ENCODE results near the gene TYMP.

Gene TYMP

DNA sequence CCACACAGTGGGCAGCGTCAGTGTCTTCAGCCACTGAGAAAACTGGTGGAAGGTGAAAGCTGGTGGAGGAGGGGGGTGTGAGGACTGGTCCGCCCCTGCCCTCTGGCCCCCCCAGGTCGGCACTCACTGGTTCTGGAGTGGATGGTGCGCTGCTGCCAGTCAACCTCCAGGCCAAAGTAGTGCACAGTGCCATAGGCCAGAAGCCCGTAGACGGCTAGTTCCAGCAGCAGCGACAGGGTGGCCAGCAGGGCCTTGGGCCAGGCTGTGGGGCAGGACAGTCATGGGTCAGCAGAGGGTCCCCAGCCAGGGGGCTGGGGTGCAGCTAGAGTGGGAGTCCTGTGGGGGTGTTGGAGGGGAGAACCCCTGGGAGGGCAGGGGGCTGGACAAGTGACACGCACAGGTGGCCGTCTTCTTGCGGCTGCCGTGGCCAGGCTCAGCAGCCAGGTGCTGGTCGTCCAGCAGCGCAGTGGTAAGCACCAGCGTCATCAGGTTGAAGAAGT lies 24.5 kb downstream of the TYMP start:
- DNase-seq (ENCODE audit: low read depth) = no peak

DNA sequence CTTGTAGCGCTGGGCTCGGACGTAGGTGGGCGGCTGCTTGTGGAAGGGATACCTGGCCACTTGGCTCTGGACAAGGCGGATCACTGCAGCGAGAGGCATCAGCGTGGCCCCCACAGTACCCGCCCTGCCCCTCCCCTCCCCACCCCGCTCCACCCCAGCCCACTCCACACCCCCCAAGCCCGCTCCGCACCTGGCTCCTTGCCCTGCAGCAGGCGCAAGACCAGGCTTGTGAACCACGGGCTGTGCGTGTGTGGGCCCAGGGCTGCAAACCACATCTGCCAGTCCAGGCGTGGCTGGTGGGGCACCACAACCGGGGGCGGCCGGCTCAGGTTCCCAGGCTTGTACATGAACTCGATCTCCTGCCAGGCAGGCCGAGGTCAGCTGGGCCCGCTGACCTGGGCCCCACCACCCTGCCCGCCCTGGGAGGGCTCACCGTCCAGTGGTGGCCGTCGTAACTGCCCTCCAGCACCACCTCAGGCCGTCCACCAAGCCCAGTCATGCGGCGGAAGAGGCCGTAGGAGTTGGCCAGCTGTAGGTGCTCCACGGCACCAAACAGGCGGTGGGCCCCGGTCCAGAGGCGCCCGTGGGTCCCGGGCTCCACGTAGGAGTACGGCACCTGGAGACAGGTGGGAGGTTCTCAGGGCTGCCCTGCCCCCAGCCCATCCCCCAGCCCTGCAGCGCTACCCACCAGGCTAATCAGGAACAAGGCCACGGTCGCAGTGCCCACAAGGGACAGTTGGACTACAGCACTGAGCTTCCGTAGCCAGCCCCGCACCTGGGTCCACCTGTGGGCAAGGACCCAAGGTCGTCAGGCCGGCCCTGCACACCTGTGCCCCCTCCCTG lies 25.2 kb downstream of the TYMP start:
- no peak for DNase-seq (ENCODE audit: low read depth)

DNA sequence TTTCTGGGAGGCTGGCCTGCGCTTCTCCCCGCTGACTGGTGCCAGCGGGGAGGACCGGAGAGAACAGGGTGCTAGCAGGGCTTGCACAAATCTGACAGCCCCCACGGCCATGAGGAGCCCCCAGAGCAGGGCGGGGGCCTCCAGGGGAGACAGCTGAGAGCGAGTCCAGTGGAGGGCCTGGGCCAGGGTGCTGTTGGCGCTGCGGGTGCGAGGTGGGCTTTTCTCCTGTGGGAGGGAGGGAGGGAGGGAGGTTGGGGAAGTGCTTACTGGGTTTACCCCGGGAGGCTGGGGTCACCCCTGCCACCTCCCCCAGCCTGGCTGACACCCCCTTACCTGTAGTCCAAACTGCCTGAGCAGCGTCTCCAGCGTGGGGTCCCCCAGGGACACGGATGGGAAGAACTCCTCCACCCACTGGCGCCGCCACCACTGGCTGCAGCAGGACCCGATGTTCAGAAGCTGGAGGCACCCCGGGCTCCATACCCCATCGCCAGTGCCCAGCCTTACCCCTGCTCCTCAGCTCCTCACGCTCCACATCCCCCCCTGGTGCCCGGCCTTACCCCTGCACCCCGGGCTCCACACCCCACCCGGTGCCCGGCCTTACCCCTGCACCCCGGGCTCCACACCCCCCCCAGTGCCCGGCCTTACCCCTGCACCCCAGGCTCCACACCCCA lies 26.2 kb downstream of the TYMP start:
- DNase-seq (ENCODE audit: low read depth) = no peak

DNA sequence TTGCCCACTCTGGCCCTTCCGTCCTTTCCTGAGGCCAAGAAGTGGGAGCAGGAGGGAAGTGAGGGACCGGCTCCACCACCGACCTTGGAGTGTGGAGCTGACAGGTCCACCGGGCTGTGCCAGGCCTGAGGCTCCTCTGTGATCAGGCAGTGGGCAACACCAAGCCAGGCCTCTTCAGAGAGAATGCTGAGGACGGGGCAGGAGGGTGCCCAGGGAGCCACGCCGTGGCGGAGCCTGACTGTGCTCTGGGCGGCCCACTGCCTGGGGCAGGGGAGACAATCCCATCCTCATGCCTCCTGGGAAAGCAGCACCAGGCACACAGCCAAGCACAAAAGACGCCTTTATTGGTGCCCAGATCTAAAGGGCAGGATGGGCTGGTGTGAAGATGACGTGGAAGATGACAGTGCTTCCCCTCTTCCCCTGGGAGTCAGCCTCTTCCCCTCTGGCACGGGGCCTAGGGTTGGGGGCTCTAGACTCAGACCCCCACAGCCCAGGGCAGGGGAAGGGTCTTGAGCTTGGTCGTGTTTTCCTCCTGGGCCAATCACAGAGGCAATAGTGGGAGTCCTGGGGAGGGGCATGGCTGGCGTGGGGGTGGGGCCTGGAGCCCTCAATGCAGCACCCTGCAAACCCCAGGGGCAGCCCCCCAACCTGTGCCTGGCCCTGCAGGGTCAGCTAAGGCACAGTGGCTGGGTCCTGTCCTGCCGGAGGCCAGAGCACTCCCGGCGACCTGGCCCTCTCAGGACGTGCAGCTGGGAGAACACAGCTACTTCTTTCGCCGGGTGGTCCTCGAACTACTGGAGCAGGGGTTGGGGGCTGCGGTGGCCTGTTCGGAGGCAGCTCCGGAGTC lies 27.0 kb downstream of the TYMP start:
- no peak for DNase-seq (ENCODE audit: low read depth)

DNA sequence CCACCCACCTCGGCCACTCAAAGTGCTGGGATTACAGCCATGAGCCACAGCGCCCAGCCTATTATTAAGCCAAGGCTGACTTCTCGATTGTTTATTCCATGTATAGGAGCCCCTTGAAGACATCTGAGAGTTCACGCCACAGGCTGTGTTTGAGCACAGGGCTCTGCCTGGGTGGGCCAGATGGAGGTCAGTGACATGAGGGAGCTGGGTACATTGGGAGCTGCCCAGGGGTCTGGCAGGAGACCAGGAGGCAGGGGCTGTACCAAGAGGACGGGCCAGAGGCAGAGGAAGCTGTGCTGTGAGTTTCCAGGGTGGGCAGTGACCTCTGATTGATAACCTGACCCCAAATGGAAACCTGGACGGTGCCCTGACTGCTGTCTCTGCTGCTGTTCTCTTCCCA lies 27.7 kb downstream of the TYMP start:
- DNase-seq (ENCODE audit: low read depth) = no peak

DNA sequence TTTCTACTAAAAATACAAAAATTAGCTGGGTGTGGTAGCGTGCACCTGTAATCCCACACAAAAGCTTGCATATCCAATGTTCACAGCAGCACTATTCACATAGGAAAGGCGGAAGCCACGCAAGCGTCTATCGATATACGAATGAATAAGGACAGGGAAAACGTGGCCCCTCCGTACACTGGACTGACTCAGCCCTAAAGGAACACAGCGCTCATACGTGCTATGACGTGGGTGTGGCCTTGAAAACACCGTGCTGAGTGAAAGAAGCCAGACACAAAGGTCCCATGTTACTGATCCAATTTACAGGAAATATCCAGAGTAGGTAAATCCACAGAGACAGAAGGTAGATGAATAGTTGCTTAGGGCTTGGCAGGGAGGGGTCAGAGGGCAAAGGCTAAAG lies 29.4 kb downstream of the TYMP start:
- no peak for DNase-seq (ENCODE audit: low read depth)

DNA sequence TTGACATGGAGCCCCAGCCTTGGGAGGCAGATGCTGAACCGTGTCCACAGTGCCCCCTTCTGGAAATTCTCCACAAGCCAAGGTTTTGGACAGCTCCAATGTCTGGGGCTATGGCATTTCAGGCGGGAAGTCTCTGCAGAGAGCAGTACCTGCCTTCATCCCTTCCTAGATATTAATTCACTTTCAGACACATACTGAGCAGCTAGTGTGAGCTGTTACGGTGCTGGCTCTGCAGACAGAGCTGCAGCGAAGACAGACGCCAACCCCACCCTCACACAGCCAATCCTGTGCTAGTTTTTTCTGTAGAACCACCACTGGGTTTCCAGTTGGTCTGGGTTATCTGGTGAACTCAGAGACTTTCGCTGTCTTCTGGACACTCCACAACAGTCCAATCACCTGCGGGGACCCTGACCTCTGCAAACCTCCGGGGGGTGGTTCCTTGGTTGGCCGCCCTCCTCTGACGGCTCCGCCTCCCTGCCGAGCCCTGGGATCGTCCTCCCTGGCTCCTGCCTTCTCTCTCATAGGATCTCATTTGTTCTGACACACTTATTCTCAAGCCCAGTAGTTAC lies 31.4 kb downstream of the TYMP start:
- no peak for DNase-seq (ENCODE audit: low read depth)

DNA sequence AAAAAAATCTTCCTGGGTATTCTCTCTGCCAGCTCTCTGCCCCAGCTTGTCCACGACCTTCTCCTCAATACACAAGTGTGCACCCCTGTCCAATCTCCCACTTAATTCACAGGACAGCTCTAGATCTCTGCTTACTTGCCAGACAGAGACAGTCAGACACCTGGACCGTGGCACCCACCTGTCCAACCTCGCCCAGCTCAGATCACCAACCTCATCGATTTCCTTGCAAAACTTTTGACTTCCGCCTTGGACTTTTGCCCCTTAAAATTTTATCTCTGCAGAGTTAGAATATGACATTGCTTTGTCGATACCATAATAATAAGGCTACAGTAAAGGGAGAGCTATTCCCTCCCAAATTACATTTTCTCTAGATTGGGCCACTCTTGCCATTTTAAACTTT lies 32.7 kb downstream of the TYMP start:
- no peak for DNase-seq (ENCODE audit: low read depth)

DNA sequence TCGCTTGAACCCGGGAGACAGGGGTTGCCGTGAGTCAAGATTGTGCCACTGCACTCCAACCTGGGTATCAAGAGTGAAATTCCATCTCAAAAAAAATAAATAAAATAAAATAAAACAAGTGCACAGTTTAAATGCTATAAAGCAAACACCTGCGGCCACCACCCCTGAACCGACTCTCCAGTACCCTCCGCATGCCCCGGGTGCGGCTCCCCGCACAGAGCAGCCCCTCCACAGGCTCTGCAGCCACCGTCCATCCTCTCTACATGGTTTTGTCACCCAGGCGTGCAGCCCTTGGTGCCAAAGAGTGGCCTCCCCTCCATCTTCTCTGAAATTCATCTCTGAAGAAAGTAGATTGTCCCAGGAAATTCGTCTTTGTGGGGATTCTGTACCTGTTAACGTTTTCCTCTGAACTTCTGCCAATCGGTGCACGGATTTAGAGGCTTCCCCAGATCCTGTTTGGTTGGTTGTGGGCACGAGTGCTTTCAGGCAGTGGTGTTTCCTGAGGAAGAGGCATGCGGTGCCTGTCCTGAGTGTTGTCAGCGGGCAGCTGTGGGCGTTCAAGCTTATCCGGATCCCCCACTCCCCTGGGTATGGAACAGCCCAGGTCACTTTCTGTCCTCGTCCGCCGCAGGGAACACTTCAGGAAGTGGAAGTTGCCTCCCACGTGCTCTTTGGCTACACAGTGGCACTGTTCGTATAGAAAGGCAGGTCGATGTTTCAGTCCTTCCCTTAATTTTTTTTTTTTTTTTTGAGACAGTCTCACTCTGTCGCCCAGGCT lies 39.1 kb downstream of the TYMP start:
- DNase-seq (ENCODE audit: low read depth) = no peak

DNA sequence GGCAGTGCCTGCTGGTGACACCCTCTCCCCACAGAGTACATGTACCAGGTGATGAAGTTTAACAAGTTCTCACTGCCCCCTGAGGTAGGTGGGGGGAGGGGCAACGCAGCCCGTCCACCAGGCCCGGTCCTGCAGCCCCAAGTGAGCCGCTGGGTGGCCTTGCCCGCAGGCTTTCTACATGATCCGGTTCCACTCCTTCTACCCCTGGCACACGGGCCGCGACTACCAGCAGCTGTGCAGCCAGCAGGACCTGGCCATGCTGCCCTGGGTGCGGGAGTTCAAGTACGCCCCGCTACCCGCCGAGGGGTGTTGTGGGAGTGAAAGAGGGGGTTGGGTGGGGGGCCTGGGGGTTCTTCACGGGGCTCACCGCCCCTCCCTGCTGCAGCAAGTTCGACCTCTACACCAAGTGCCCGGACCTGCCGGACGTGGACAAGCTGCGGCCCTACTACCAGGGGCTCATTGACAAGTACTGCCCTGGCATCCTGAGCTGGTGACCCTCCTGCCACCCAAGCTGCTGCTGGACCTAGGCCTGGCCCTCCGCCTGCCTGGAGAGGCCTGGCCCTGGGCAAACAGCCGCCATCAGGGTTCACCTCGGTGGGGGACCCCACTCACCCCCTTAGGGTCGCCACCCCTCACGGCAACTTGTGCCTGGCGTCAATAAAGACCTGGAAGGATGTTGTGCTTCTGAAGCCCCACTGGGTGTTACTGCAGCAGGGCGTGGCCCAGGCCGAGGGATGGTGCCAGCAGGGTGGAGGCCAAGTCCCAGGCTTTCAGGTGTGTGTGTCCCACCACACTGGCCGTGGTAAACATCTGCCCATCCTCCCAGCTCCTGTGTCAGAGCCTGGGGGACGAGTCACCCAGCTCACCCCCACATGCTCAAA lies 40.2 kb downstream of the TYMP start:
- no peak for DNase-seq (ENCODE audit: low read depth)

DNA sequence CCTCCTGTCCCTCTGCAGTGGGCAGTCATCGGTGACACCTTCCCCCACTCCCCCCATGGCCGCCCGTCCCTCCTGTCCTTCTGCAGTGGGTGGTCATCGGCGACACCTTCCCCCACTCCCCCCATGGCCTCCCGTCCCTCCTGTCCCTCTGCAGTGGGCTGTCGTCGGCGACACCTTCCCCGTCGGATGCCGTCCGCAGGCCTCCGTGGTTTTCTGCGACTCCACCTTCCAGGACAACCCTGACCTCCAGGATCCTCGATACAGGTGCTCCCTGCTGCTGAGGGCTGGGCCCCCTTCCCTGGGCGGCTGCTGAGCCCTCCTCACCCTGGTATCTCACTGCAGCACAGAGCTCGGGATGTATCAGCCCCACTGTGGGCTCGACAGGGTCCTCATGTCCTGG lies 40.9 kb downstream of the TYMP start:
- DNase-seq (ENCODE audit: low read depth) = no peak

DNA sequence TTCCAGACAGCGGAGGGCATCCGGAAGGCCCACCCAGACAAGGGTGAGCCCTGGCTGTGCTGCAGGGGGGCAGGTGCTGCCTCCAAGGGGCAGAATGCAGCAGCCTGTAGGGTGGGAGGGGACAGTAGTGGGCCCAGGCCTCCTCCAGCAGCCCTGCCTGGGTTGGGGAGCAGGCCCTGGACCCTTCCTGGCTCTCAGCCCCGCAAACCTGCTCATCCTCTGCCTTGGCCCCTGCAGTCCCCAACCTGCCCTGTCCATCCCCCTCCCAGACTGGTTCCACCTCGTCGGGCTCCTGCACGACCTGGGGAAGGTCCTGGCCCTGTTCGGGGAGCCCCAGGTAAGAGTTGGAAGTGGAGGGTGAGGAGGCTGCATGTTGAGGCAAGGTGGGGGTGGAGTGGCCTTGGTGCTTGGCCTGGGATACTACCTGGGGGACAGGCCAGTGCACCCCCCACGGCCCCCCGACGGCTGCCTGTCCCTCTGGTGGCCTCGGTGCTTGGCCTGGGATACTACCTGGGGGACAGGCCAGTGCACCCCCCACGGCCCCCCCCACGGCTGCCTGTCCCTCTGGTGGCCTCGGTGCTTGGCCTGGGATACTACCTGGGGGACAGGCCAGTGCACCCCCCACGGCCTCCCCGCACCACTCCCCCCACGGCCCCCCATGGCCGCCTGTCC lies 41.7 kb downstream of the TYMP start:
- DNase-seq (ENCODE audit: low read depth) = no peak

DNA sequence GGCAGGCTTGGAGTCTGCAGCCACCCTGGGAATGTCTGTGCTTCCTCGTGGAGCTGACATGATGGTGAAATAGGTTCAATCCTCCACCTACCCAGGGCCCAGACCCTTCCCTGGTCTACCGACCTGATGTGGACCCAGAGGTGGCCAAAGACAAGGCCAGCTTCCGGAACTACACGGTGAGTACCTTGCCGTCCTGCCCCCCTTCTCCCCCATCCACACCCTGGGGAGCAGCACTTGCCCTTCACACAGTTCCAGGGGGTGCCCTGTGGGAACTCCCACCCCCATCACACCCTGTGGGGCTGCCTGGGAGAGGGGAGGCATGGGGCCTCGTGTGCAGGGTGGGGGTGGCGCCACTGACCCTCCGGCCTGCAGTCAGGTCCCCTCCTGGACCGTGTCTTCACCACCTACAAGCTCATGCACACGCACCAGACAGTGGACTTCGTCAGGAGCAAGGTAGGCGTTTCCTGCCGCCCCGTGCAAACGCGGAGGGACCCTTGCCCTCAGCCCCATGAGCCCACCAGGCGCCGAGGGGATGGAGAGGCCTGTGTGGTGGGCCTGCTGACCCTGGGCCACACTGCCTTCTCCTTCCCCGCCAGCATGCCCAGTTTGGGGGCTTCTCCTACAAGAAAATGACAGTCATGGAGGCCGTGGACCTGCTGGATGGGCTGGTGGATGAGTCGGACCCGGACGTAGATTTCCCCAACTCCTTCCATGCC lies 42.4 kb downstream of the TYMP start:
- DNase-seq (ENCODE audit: low read depth) = no peak

DNA sequence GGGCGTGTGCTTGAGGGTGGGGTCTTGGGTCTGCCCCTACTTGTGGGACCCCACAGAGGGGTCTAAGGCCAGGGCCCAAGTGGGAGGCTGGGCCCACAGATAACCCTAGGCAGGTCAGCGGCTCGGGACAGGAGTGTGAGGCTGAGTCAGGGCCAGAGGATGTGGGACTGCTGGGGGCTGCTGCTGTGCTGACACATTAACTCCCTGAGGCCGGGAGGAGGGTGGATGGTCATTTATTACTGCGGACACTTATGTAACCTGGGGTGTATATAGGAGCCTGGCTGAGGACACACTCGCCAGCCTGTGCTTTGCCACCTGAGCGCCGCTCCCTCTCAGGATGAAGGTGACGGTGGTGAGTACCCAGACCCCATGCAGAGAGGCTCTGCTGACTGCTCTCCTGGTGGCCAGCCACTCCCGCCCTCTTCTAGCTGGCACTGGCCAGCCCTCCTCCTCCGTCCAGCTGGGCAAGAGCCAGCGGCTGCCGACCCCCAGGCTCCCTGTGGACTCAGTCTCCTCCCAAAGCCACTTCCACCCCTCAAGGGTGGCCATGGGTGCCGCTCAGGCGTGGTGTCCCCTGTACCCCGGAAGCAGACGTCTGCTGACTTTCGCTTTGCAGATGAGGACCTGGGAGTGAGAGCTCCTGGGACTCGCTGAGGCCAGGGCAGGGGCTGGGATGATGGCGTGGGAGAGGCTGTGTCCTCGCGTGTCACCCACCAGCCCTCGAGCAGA lies 43.1 kb downstream of the TYMP start, which contains the start of gene MIOX:
Gene MIOX, plus strand, starts transcription at position 299 of the 729 bp plus-strand sequence. Its CDS starts 39 bp downstream, at position 338.
- no peak for DNase-seq (ENCODE audit: low read depth)

DNA sequence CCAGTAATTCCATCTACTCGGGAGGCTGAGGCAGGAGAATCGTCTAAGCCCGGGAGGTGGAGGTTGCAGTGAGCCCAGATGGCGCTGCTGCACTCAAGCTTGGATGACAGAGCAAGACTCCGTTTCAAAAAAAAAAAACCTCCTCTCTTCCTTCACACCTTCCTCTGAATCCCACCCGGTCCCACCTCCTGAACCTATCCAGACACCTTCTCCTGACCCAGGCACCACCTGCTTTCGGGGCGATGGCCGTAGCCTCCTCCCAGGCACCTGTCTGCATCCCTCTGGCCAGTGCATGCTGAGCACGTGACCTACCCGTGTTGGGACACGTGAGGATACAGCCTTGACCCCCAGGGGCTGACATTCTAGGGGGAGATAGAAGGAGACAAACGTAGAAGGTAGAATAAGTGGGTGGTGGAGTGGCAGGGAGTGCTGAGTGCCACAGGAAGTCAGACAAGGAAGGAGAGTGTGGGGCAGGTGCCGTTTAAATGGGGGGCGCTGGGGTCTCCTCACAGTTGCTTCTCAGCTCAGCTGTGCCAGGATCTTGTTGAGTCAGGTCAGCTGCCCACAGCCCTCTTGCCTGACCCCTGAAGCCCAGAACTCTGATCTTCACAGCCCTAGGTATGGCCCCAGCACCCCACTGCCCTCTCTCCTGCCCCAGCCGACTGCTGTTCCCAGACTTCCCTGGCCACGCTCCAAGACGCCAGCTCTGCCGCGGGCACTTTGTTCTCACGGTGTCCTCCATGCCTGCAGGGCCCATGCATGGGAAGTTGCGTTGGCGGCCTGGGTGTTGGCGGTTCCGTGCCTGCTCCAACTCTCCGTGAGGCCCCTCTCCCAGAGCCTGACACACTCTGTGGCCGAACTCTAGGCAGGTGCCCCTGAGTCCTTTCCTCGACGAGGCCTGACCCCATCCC lies 44.3 kb downstream of the TYMP start:
- DNase-seq (ENCODE audit: low read depth) = no peak

DNA sequence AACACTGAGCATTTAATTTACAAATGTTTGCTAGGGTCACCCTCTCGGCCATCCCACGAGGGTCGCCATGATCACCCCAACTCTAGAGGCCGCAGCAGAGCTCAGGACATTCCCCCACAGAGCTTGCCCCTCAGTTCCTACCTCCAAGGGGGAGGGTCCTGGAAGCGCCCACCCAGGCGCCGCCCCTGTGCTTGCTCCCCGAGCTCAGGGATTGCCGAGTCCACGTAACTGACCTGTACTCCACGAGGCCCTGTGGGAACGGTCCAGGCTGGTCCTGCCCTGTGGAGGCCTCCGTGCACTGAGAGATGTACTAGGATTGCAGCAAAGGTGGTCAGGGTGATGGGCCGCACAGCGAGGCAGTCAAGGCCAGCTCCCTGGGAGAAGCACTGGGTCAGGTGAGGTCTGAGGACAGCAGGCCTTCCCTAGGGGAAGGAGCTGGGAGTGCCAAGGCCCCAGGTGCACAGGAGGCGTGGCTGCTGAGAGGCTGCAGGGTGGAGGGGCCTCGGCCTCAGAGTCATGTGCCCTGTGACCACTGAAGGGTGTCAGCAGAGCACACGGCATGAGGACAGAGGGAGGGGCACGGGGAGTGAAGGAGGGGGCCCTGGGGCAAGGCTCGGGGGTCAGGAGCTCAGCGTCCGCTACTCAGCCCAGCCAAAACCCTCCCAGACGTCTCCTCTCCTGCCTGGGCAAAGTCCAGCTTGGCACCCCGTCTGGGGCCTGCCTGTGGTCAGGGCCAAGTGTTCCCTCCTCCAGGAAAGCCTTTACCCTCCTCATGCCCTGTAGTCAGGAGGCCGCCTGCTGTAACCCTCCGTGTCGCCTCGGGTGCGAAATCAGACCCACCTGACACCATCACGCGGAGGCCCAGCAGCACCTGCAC lies 45.6 kb downstream of the TYMP start:
- no peak for DNase-seq (ENCODE audit: low read depth)

Measured in HS-27A (cell line).